SK-N-SH (cell line): ENCODE measurements around the gene CACNA2D4. TPM values are rescaled to one million over a fixed set of nuclear protein-coding genes. Genes with fewer than 3 reads are reported as not detected.

Experiments
- CHD2 ChIP-seq: fragments of 150-350 bp; IDR thresholded peaks from 2 replicates; pipeline ENCODE4 v1.6.1; 2018; ENCODE audit warnings: low read length; ENCODE audit not compliant: partially characterized antibody
- EP300 ChIP-seq, 2 experiments: IDR thresholded peaks; 2 replicates each; pipeline versions ENCODE4 v1.4.0 to v1.6.1; 2012; ENCODE audit warnings: borderline replicate concordance in 1 of 2, low read depth in 1 of 2, low read length in 1 of 2
- FOXJ3 ChIP-seq: sonication (generic); formaldehyde crosslinking; IDR thresholded peaks from 2 replicates; pipeline ENCODE4 v1.5.1; 2020; ENCODE audit warnings: mild to moderate bottlenecking, missing genetic modification reagents
- FOXM1 ChIP-seq: IDR thresholded peaks from 2 replicates; pipeline ENCODE4 v1.4.0; 2012; ENCODE audit warnings: low read depth, mild to moderate bottlenecking
- GABPA ChIP-seq: IDR thresholded peaks from 2 replicates; pipeline ENCODE4 v1.4.0; 2012; ENCODE audit warnings: low read depth, mild to moderate bottlenecking
- GATA2 ChIP-seq: sonication (generic); formaldehyde crosslinking; IDR thresholded peaks from 2 replicates; pipeline ENCODE4 v1.5.0; 2020; ENCODE audit warnings: mild to moderate bottlenecking, missing genetic modification reagents
- IRF3 ChIP-seq: fragments of 150-350 bp; IDR thresholded peaks from 2 replicates; pipeline ENCODE4 v1.6.1; 2016; ENCODE audit warnings: mild to moderate bottlenecking, low read depth, low read length
- MEF2A ChIP-seq: IDR thresholded peaks from 2 replicates; pipeline ENCODE4 v1.4.0; 2012; ENCODE audit warnings: low read depth, borderline replicate concordance
- PBX3 ChIP-seq: IDR thresholded peaks from 2 replicates; pipeline ENCODE4; 2012
- RAD21 ChIP-seq: IDR thresholded peaks from 2 replicates; pipeline ENCODE4 v1.6.1; 2012; ENCODE audit warnings: mild to moderate bottlenecking, low read length
- RFX5 ChIP-seq: IDR thresholded peaks from 2 replicates; pipeline ENCODE4 v1.6.1; 2012; ENCODE audit warnings: mild to moderate bottlenecking, improper control_type of control experiment, low read length
- RXRA ChIP-seq: IDR thresholded peaks from 2 replicates; pipeline ENCODE4 v1.4.0; 2012; ENCODE audit warnings: low read depth, mild to moderate bottlenecking, borderline replicate concordance
- SIN3A ChIP-seq: IDR thresholded peaks from 2 replicates; pipeline ENCODE4 v1.6.1; 2012; ENCODE audit warnings: low read depth, mild to moderate bottlenecking, low read length, moderate library complexity, borderline replicate concordance
- SMC3 ChIP-seq: IDR thresholded peaks from 2 replicates; pipeline ENCODE4 v1.6.1; 2012; ENCODE audit warnings: low read depth, low read length, improper control_type of control experiment
- TCF12 ChIP-seq: IDR thresholded peaks from 2 replicates; pipeline ENCODE4 v1.4.0; 2012
- TEAD4 ChIP-seq: IDR thresholded peaks from 2 replicates; pipeline ENCODE4 v1.4.0; 2012; ENCODE audit warnings: mild to moderate bottlenecking, borderline replicate concordance; ENCODE audit not compliant: insufficient read depth
- USF2 ChIP-seq: fragments of 150-350 bp; IDR thresholded peaks from 2 replicates; pipeline ENCODE4 v1.6.1; 2017; ENCODE audit warnings: antibody characterized with exemption, low read length, low read depth, borderline replicate concordance
- YY1 ChIP-seq: IDR thresholded peaks from 2 replicates; pipeline ENCODE4 v1.4.0; 2012; ENCODE audit warnings: low read depth, mild to moderate bottlenecking
- ZBTB33 ChIP-seq: IDR thresholded peaks from 2 replicates; pipeline ENCODE4 v1.4.0; 2012; ENCODE audit warnings: low read depth, borderline replicate concordance
- polyA plus RNA-seq, 3 experiments: library from polyadenylated mRNA; depleted of rRNA; stranded (reverse); fragments of >200 nt; gene quantifications; 2 replicates each; pipeline ENCODE4 v1.2.3, GENCODE V29; 2012
- TF ChIP-seq, protein P1 (sequence below): IDR thresholded peaks from 2 replicates; pipeline ENCODE4 v1.6.1; 2012; ENCODE audit warnings: mild to moderate bottlenecking, low read depth, low read length, moderate library complexity
- TF ChIP-seq, protein P2 (sequence below): IDR thresholded peaks from 2 replicates; pipeline ENCODE4 v1.4.0; 2012; ENCODE audit warnings: low read depth, borderline replicate concordance

Gene CACNA2D4
- polyA plus RNA-seq, 1 of the 3 experiments (the other 2 are of a cell fraction), result 0.02 TPM

- TF ChIP-seq PBX3 (peak; percentile 90), TCF12 (peak; percentile 94), FOXJ3 (CRISPR knock-in tag) (no peak), GATA2 (no peak), FOXM1 (no peak), TEAD4 (no peak), YY1 (no peak), RXRA (peak; percentile 31; the same call in 1 of the 2 replicates), MEF2A (no peak), EP300 (IDR thresholded peaks at IDR 0.05; ENCODE audit: borderline replicate concordance in 1 of 2, low read depth in 1 of 2, low read length in 1 of 2) (peak; percentile 30 to 71; a peak in 3 of 4 replicates), GABPA (no peak), RFX5 (peak; percentile 45), IRF3 (no peak), SIN3A (no peak), ZBTB33 (no peak), USF2 (peak; percentile 25; the same call in 1 of the 2 replicates), RAD21 (peak; percentile 29; the same call in 1 of the 2 replicates), CHD2 (peak; percentile 53), SMC3 (peak; percentile 25; the same call in 1 of the 2 replicates)
- TF ChIP-seq, protein P1, sequence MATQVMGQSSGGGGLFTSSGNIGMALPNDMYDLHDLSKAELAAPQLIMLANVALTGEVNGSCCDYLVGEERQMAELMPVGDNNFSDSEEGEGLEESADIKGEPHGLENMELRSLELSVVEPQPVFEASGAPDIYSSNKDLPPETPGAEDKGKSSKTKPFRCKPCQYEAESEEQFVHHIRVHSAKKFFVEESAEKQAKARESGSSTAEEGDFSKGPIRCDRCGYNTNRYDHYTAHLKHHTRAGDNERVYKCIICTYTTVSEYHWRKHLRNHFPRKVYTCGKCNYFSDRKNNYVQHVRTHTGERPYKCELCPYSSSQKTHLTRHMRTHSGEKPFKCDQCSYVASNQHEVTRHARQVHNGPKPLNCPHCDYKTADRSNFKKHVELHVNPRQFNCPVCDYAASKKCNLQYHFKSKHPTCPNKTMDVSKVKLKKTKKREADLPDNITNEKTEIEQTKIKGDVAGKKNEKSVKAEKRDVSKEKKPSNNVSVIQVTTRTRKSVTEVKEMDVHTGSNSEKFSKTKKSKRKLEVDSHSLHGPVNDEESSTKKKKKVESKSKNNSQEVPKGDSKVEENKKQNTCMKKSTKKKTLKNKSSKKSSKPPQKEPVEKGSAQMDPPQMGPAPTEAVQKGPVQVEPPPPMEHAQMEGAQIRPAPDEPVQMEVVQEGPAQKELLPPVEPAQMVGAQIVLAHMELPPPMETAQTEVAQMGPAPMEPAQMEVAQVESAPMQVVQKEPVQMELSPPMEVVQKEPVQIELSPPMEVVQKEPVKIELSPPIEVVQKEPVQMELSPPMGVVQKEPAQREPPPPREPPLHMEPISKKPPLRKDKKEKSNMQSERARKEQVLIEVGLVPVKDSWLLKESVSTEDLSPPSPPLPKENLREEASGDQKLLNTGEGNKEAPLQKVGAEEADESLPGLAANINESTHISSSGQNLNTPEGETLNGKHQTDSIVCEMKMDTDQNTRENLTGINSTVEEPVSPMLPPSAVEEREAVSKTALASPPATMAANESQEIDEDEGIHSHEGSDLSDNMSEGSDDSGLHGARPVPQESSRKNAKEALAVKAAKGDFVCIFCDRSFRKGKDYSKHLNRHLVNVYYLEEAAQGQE, result no peak
- TF ChIP-seq, protein P2, sequence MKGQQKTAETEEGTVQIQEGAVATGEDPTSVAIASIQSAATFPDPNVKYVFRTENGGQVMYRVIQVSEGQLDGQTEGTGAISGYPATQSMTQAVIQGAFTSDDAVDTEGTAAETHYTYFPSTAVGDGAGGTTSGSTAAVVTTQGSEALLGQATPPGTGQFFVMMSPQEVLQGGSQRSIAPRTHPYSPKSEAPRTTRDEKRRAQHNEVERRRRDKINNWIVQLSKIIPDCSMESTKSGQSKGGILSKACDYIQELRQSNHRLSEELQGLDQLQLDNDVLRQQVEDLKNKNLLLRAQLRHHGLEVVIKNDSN, result peak; percentile 69; the same call in 1 of the 2 replicates
These were observed 13.9 kb upstream of the CACNA2D4 start (continued) for GRCh38 chr12:1932264-1932777.
